Neutrophil (primary cell): ENCODE results near the gene CHCHD6.

Experiments used
- H3K27ac ChIP-seq: fragments of 200-600 bp; sonication (generic); 2 replicates; pipeline ENCODE4 v1.5.1; 2016; ENCODE audit warnings: mild to moderate bottlenecking, moderate library complexity
- H3K27me3 ChIP-seq: fragments of 200-600 bp; sonication (generic); 2 replicates; pipeline ENCODE4 v1.6.0; 2016; ENCODE audit warnings: mild to moderate bottlenecking
- H3K36me3 ChIP-seq: fragments of 200-600 bp; sonication (generic); 2 replicates; pipeline ENCODE4 v1.5.1; 2017
- H3K4me1 ChIP-seq, 2 experiments: fragments of 200-600 bp in 1 of 2; sonication (generic) in 1 of 2; 1 replicate in 1 of 2; 2 replicates in 1 of 2; pipeline versions ENCODE4 v1.5.1 to v1.6.1; 2013 to 2016; ENCODE audit warnings: low read depth in 1 of 2, low read length in 1 of 2, mild to moderate bottlenecking in 1 of 2, moderate library complexity in 1 of 2; ENCODE audit not compliant: control insufficient read depth in 1 of 2, insufficient read depth in 1 of 2
- H3K4me3 ChIP-seq, 2 experiments: fragments of 200-600 bp in 1 of 2; sonication (generic) in 1 of 2; 1 replicate in 1 of 2; 2 replicates in 1 of 2; pipeline ENCODE4 v1.5.1; 2013 to 2016; ENCODE audit warnings: low read depth in 1 of 2, low read length in 1 of 2, mild to moderate bottlenecking in 1 of 2, moderate library complexity in 1 of 2
- H3K9me3 ChIP-seq: fragments of 200-600 bp; sonication (generic); 2 replicates; pipeline ENCODE4 v1.5.1; 2016
- CTCF ChIP-seq: fragments of 200-600 bp; sonication (generic); IDR thresholded peaks from 2 replicates; pipeline ENCODE4 v1.5.1; 2016; ENCODE audit warnings: antibody characterized with exemption

CHCHD6 gene

GRCh38 chr3:126714921-126715320 lies 10.9 kb downstream of the CHCHD6 start:
- Histone ChIP-seq H3K9me3 (no peaks in the 10 kb centered on the region), H3K4me1 (no peaks in the 10 kb centered on the region), H3K4me3 (no peak overlapping the region), H3K27me3 (no peaks in the 10 kb centered on the region), H3K36me3 (no peaks in the 10 kb centered on the region), H3K27ac (no peak overlapping the region)
- TF ChIP-seq CTCF = no peak

- no peak overlapping the region for H3K4me3 ChIP-seq
- H3K4me1 ChIP-seq = no peaks in the 10 kb centered on the region
- no peaks in the 10 kb centered on the region for H3K36me3 ChIP-seq
- H3K9me3 ChIP-seq = no peaks in the 10 kb centered on the region
- TF ChIP-seq CTCF = no peak
- H3K27ac ChIP-seq = no peak overlapping the region
- no peaks in the 10 kb centered on the region for H3K27me3 ChIP-seq
These were observed 11.4 kb downstream of the CHCHD6 start for GRCh38 chr3:126715432-126715831.

- Histone ChIP-seq H3K4me3 (no peak overlapping the region), H3K27me3 (no peaks in the 10 kb centered on the region), H3K36me3 (no peaks in the 10 kb centered on the region), H3K27ac (no peak overlapping the region), H3K9me3 (no peaks in the 10 kb centered on the region), H3K4me1 (no peaks in the 10 kb centered on the region)
- no peak for TF ChIP-seq CTCF
These were observed 12.0 kb downstream of the CHCHD6 start for GRCh38 chr3:126716057-126716456.

GRCh38 chr3:126718561-126719445 lies 14.8 kb downstream of the CHCHD6 start:
- no peak for TF ChIP-seq CTCF
- H3K27me3 ChIP-seq = no peaks in the 10 kb centered on the region
- H3K9me3 ChIP-seq = no peaks in the 10 kb centered on the region
- H3K27ac ChIP-seq = no peak overlapping the region
- H3K4me1 ChIP-seq = no peaks in the 10 kb centered on the region
- no peaks in the 10 kb centered on the region for H3K36me3 ChIP-seq
- H3K4me3 ChIP-seq = no peak overlapping the region

- Histone ChIP-seq H3K4me3 (no peak overlapping the region), H3K4me1 (no peaks in the 10 kb centered on the region), H3K9me3 (no peaks in the 10 kb centered on the region), H3K36me3 (no peaks in the 10 kb centered on the region), H3K27ac (no peak overlapping the region), H3K27me3 (no peaks in the 10 kb centered on the region)
- no peak for TF ChIP-seq CTCF
These were observed 16.6 kb downstream of the CHCHD6 start for GRCh38 chr3:126720596-126720995.
